Activated CD8-positive, alpha-beta T cell treated with anti-CD3 and anti-CD28 coated beads for 36 hours (primary cell): Measurements from ENCODE around the gene SPAG5. TPM values are rescaled to one million over a fixed set of nuclear protein-coding genes. Genes with fewer than 3 reads are reported as not detected.
"Not testable (repeated sequence)": the region's sequence is repeated elsewhere in the genome, so short reads cannot be mapped to it uniquely, and the experiment has no call there.

Source experiments
- ATAC-seq: fragments of 200-7000 bp; cut with Tn5 transposase; one replicate; pipeline ENCODE4 v1.10.0; 2021; ENCODE audit warnings: mild to moderate bottlenecking, moderate library complexity
- CTCF ChIA-PET: fragments of 350-600 bp; sonication (Branson Sonifier 250); formaldehyde crosslinking; loops from one replicate; lab custom pipeline; 2021; ENCODE audit warnings: antibody characterized with exemption; lab: Charles Lee
- POLR2A ChIA-PET: fragments of 350-600 bp; sonication (Branson Sonifier 250); formaldehyde crosslinking; loops from one replicate; lab custom pipeline; 2021; ENCODE audit warnings: antibody characterized with exemption; lab: Charles Lee
- DNase-seq: peaks from one replicate; pipeline ENCODE4 v3.0.0-alpha.2; 2020
- H3K27ac Mint-ChIP-seq: one replicate; pipeline ENCODE4 v1.8.0; 2021; ENCODE audit warnings: mild to moderate bottlenecking, mixed read lengths
- H3K27me3 Mint-ChIP-seq: one replicate; pipeline ENCODE4 v1.8.0; 2021; ENCODE audit warnings: mixed read lengths
- H3K36me3 Mint-ChIP-seq: one replicate; pipeline ENCODE4 v1.8.0; 2021; ENCODE audit warnings: low read depth, mixed read lengths
- H3K4me1 Mint-ChIP-seq: one replicate; pipeline ENCODE4 v1.8.0; 2021; ENCODE audit warnings: low read depth, mixed read lengths
- H3K4me3 Mint-ChIP-seq: one replicate; pipeline ENCODE4 v1.8.0; 2021; ENCODE audit warnings: mild to moderate bottlenecking, moderate library complexity, mixed read lengths
- H3K9me3 Mint-ChIP-seq: one replicate; pipeline ENCODE4 v1.8.0; 2021; ENCODE audit warnings: mixed read lengths
- CTCF ChIP-seq: fragments of 200-600 bp; IDR thresholded peaks from one replicate; pipeline ENCODE4 v1.8.0; 2022; ENCODE audit warnings: antibody characterized with exemption, mild to moderate bottlenecking
- intact Hi-C: fragments of 100-400 bp; cut with micrococcal nuclease; formaldehyde crosslinking; loops from one replicate; pipeline ENCODE4 v1.10.0; 2022
- total RNA-seq, 2 experiments: library from RNA; stranded (reverse); gene quantifications; one replicate each; pipeline ENCODE4 v1.2.3, GENCODE V29; 2021

Gene SPAG5
- total RNA-seq, 2 experiments from 2014 or later, result 140 to 141 TPM

- peaks cover 37% of the 10 kb centered on the region for H3K4me1 Mint-ChIP-seq
- no peaks in the 10 kb centered on the region for H3K9me3 Mint-ChIP-seq
- ATAC-seq, result no peak
- CTCF ChIA-PET, result interaction anchor here (1.2 to 4.4 kb wide), 6 partner anchors 14 to 68 kb away, joined by 3 to 27 read pairs (median 3); no protein-coding TSS in a partner anchor
- no peak for DNase-seq
- TF ChIP-seq CTCF, result no peak
- H3K4me3 Mint-ChIP-seq, result no peak overlapping the region
- no peaks in the 10 kb centered on the region for H3K27me3 Mint-ChIP-seq
- H3K27ac Mint-ChIP-seq, result peak overlapping the region; percentile 31
- intact Hi-C loops, result no loop called here
- POLR2A ChIA-PET, result interaction anchor here (0.8 to 9.1 kb wide), 8 partner anchors 8 to 126 kb away, joined by 3 to 58 read pairs (median 6); partner anchors contain the start of genes BLTP2 and SPAG5
- peaks cover 63% of the 10 kb centered on the region for H3K36me3 Mint-ChIP-seq
Observed at GRCh38 chr17:28578246-28579195, 20.3 kb downstream of the SPAG5 start.

GRCh38 chr17:28577466-28577824, 21.4 kb downstream of the SPAG5 start:
- H3K27ac Mint-ChIP-seq, result no peak overlapping the region
- CTCF ChIA-PET, result interaction anchor here (1.2 to 4.4 kb wide), 6 partner anchors 12 to 37 kb away, joined by 3 to 27 read pairs (median 4); no protein-coding TSS in a partner anchor
- H3K36me3 Mint-ChIP-seq, result peaks cover 63% of the 10 kb centered on the region
- POLR2A ChIA-PET, result interaction anchor here (0.7 to 9.1 kb wide), 13 partner anchors 9 to 241 kb away, joined by 3 to 58 read pairs (median 4); partner anchors contain the start of genes BLTP2, SPAG5 and UNC119
- no peak for TF ChIP-seq CTCF
- H3K4me3 Mint-ChIP-seq, result no peak overlapping the region
- DNase-seq (no peak), ATAC-seq (no peak)
- intact Hi-C loops, result no loop called here
- H3K4me1 Mint-ChIP-seq, result peaks cover 42% of the 10 kb centered on the region
- H3K9me3 Mint-ChIP-seq, result no peaks in the 10 kb centered on the region
- H3K27me3 Mint-ChIP-seq, result no peaks in the 10 kb centered on the region

GRCh38 chr17:28576758-28577465, 21.9 kb downstream of the SPAG5 start, which contains the start of gene ALDOC:
TSS of gene ALDOC (minus strand) at chr17:28576895. CDS start at chr17:28575532, 1,363 bp downstream.
- peak within 1 kb of the TSS; percentile 93 for H3K27ac Mint-ChIP-seq
- H3K27me3 Mint-ChIP-seq, result no peaks in the 10 kb centered on the region
- intact Hi-C loops, result no loop called here
- POLR2A ChIA-PET, result interaction anchor here (0.7 to 9.1 kb wide), 15 partner anchors 9 to 241 kb away, joined by 3 to 58 read pairs (median 4); partner anchors contain the start of genes BLTP2, SPAG5 and UNC119
- CTCF ChIA-PET, result interaction anchor here (0.6 to 4.4 kb wide), 8 partner anchors 11 to 161 kb away, joined by 3 to 27 read pairs (median 4); no protein-coding TSS in a partner anchor
- H3K36me3 Mint-ChIP-seq, result peaks cover 63% of the 10 kb centered on the region
- H3K4me1 Mint-ChIP-seq, result peaks cover 47% of the 10 kb centered on the region
- DNase-seq, result peak; percentile 99
- H3K4me3 Mint-ChIP-seq, result peak within 1 kb of the TSS; percentile 81
- ATAC-seq, result peak; percentile 98
- no peaks in the 10 kb centered on the region for H3K9me3 Mint-ChIP-seq
- TF ChIP-seq CTCF, result no peak

- Mint-ChIP-seq H3K36me3 (peaks cover 63% of the 10 kb centered on the region), H3K4me3 (peak overlapping the region; percentile 81), H3K4me1 (peaks cover 48% of the 10 kb centered on the region), H3K27ac (peak overlapping the region; percentile 47)
- DNase-seq, H3K9me3 Mint-ChIP-seq, intact Hi-C loops, ATAC-seq, H3K27me3 Mint-ChIP-seq: not testable (repeated sequence)
- ChIA-PET POLR2A (interaction anchor here (1.1 to 9.1 kb wide), 5 partner anchors 17 to 67 kb away, joined by 3 to 58 read pairs (median 5); partner anchors contain the start of gene SPAG5), CTCF (interaction anchor here (1.0 to 4.4 kb wide), 6 partner anchors 9 to 57 kb away, joined by 3 to 27 read pairs (median 4); no protein-coding TSS in a partner anchor)
Observed at GRCh38 chr17:28576016-28576415, 22.8 kb downstream of the SPAG5 start.
